ENCODE data around the gene MICALL1.
"Not testable (repeated sequence)": the region's sequence is repeated elsewhere in the genome, so short reads cannot be mapped to it uniquely, and the experiment has no call there.

MICALL1 gene

DNA sequence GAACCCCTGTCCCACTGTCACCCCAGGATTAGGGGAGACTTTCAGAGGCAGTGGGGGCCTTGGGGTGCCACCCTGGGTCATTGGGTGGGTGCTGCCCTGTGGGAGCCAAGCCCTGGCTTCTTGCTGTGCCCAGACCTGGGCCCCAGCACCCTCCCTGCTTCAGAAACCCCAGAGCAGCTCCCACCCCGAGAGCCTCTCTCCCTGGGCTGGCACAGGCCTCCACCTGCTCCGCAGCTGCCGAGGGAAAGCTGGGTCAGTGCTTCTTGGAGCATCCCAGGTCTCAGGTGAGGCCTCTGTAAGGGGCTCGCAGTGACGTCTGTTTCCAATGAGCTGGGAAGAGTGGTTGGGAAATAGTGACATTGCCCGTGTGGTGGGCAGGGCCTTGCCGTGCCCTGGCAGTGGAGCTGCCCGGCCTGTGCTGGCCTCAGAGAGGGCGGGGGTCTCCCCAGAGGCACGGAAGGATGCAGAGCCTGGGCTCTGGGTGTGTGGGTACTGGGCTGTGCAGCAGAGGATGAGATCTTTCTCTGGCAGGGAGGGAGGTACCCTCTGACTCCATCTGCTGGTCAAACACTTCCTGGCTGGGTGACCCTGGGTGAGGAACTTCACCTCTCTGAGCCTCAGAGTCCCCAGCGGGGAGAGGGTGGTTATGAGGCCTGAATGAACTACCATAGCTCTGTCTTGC, 24.3 kb downstream of the MICALL1 start:
- no peak for DNase-seq (ENCODE audit: low read depth in 3 of 3)

- no peak for DNase-seq (ENCODE audit: low read depth in 3 of 3)
Measured at GRCh38 chr22:37930952-37931440, 24.9 kb downstream of the MICALL1 start.

DNA sequence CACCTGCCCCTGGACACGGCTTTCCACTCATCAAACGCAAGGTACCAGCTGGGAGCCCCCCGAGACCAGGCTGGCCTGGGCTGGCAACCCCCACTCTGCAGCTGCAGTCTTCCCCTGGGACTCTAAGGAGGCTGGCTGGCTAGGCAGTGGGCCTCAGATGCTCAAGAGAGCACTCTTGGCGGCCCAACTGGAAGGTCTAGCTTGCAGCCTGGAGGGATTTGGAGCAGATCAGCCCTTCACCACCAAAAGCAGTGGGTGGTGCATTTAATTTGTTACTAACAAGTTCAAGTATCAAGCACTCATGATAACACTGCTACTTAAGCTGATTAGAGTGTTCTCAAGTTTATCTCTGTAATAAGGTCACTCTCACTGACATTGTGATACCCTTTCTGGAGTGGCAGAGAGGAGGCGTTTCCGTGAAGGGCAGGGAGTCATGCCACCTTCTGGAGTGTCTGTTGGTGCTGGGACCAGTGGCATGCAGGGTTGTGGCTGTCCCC, 25.8 kb downstream of the MICALL1 start:
- DNase-seq (ENCODE audit: low read depth in 3 of 3) = no peak

DNA sequence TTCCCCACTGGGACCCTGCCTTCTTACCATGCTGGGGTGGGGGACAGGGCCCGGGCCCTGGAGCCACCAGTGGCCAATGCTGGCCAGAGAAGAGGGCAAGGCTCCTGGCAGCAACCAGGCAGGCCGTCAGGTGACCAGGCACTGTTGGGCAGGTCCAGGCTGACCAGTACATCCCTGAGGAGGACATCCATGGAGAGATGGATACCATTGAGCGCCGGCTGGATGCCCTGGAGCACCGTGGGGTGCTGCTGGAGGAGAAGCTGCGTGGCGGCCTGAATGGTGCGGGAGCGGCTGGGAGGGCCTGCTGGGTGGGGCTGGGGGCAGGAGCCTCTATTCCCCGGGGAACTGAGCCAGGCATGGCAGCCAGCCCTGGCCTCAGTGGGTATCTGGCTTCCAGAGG, 26.3 kb downstream of the MICALL1 start:
- no peak for DNase-seq (ENCODE audit: low read depth in 3 of 3)

DNA sequence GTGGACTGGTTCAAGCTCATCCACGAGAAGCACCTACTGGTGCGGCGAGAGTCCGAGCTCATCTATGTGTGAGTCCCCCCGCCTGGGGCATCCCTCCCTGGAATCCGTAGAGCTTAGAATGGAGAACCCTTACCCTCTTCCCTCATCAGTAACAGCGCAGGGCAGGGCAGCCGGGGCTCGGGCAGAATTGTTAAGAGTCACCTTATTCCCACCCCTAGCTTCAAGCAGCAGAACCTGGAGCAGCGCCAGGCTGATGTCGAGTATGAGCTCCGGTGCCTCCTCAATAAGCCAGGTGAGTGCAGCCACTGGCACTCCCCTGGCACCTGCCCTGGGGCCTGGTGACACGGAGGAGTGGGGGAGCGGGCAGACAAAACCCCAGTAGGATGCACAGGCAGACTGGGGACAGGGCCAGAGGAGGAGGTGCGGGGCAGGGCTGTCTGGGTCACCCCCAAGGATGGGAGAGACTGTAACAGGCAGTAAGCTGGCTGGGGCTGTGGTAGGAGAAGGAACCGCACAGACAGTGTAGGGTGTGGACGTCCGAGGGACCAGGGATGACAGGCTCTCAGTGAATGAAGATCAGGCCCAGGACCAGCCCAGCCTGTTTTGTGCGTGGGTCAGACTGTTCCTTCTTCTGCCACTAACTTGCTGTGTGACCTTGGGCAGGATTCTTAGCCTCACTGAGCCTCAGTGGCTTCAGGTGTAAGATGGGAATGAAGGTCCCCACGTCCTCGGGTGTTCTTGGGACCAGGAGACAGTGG, 26.9 kb downstream of the MICALL1 start:
- no peak for DNase-seq (ENCODE audit: low read depth in 3 of 3)

GRCh38 chr22:37933711-37934376, 27.7 kb downstream of the MICALL1 start:
- peak; percentile 66 to 86 (median 69) for DNase-seq (ENCODE audit: low read depth in 3 of 3)

DNA sequence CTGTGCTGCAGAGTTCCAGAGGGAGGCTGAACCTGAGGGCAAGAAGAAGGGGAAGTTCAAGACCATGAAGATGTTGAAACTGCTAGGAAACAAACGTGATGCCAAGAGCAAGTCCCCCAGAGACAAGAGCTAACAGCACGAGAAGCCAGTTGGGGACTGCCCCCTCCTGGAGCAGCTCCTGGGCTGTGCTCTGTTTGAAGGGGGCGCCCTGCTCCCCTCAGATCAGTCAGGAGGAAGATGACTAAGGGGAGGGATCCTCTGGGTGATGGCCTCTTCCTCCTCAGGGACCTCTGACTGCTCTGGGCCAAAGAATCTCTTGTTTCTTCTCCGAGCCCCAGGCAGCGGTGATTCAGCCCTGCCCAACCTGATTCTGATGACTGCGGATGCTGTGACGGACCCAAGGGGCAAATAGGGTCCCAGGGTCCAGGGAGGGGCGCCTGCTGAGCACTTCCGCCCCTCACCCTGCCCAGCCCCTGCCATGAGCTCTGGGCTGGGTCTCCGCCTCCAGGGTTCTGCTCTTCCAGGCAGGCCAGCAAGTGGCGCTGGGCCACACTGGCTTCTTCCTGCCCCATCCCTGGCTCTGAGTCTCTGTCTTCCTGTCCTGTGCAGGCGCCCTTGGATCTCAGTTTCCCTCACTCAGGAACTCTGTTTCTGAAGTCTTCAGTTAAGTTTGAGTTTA, 34.7 kb downstream of the MICALL1 start:
- DNase-seq (ENCODE audit: low read depth in 3 of 3) = no peak

- no peak for DNase-seq (ENCODE audit: low read depth in 3 of 3)
Measured at GRCh38 chr22:37942133-37942532, 36.0 kb downstream of the MICALL1 start.

GRCh38 chr22:37943136-37943824, 37.2 kb downstream of the MICALL1 start:
- DNase-seq (ENCODE audit: low read depth in 3 of 3) = no peak

DNA sequence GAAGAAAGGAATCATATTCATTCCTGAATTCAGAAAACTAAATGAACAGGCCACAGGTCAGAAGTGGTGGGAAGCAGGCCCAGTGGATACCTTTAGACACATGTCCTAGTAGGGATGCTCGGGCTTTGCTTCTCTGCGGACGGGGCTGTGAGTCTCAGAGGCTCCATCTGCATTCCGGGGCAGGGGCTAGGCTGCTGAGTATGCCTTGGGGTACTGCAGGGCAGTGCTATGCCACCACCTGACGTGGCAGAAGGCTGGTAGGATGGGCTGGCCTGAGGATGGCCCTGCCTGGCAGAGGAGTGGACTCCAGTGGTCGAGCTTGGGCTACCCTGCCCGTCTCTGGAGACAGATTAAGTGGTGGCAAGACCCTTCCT, 37.7 kb downstream of the MICALL1 start:
- DNase-seq (ENCODE audit: low read depth in 3 of 3) = no peak

DNA sequence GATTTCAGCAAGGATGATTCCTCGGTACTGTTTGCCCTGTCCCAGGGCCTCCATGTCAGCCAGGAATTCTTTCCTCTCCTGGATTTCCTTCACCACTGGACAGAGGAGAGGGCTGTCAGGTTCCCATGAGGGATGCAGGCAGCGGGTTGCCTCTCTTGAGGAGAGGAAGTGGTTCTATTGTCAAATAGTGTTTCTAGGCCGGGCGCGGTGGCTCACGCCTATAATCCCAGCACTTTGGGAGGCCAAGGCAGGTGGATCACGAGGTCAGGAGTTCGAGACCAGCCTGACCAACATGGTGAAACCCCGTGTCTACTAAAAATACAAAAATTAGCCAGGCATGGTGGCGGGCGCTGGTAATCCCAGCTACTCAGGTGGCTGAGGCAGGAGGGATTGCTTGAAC, 38.3 kb downstream of the MICALL1 start:
- DNase-seq (ENCODE audit: low read depth in 3 of 3) = not testable (repeated sequence)

GRCh38 chr22:37947142-37947795, 41.2 kb downstream of the MICALL1 start:
- DNase-seq (ENCODE audit: low read depth in 3 of 3) = not testable (repeated sequence)

- DNase-seq (ENCODE audit: low read depth in 3 of 3) = no peak
Measured at GRCh38 chr22:37951305-37951704, 45.2 kb downstream of the MICALL1 start.

DNA sequence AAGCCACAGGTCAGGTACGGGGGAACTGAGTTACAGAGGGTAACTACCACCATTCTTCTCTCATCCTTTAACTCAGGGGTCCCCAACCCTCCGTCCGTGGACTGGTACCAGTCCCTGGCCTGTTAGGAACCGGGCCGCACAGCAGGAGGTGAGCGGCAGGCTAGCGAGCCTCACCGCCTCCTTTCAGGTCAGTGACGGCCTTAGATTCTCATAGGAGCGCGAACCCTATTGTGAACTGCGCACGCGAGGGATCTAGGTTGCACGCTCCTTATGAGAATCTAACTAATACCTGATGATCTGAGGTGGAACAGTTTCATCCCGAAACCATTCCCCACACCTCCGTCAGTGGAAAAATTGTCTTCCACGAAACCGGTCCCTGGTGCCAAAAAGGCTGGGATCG, 46.5 kb downstream of the MICALL1 start:
- not testable (repeated sequence) for DNase-seq (ENCODE audit: low read depth in 3 of 3)

GRCh38 chr22:37953062-37953436, 47.0 kb downstream of the MICALL1 start:
- no peak for DNase-seq (ENCODE audit: low read depth in 3 of 3)

- peak; percentile 89 to 95 (median 95) for DNase-seq (ENCODE audit: low read depth in 3 of 3)
Measured at GRCh38 chr22:37953437-37954179, 47.5 kb downstream of the MICALL1 start, which contains the start of the genes C22orf23 and POLR2F. TSS of gene C22orf23 (minus strand) at chr22:37953601. CDS start at chr22:37953149, 452 bp downstream. TSS of gene POLR2F (plus strand) at chr22:37953699. CDS start at chr22:37953788, 89 bp downstream.

- no peak for DNase-seq (ENCODE audit: low read depth in 3 of 3)
Measured at GRCh38 chr22:37954686-37955085, 48.6 kb downstream of the MICALL1 start.

DNA sequence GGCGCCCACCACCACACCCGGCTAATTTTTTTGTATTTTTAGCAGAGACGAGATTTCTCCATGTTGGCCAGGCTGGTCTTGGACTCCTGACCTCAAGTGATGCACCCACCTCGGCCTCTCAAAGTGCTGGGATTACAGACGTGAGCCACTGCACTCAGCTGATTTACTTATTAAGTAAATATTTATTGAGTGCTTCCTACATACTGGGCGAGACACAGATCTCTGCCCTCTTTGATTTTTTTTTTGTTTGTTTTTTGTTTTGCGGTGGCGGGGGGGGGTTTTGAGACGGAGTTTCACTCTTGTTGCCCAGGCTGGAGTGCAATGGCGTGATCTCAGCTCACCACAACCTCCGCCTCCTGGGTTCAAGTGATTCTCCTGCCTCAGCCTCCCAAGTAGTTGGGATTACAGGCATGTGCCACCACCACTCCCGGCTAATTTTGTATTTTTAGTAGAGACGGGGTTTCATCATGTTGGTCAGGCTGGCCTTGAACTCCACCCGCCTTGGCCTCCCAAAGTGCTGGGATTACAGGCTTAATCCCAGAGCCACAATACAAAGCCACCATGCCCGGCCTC, 49.8 kb downstream of the MICALL1 start:
- not testable (repeated sequence) for DNase-seq (ENCODE audit: low read depth in 3 of 3)

GRCh38 chr22:37957232-37957631, 51.1 kb downstream of the MICALL1 start:
- DNase-seq (ENCODE audit: low read depth in 3 of 3) = no peak
